K562 (cell line): ENCODE measurements around the gene RERE. TPM values are rescaled to one million over a fixed set of nuclear protein-coding genes. Genes with fewer than 3 reads are reported as not detected.

Source experiments
- ARHGAP35 ChIP-seq: fragments of 450-650 bp; IDR thresholded peaks from 2 replicates; pipeline ENCODE4 v1.6.1; 2018; ENCODE audit not compliant: partially characterized antibody
- ATF2 ChIP-seq: sonication (generic); formaldehyde crosslinking; IDR thresholded peaks from 2 replicates; pipeline ENCODE4 v1.8.1; 2022; ENCODE audit warnings: missing genetic modification reagents
- COPS2 ChIP-seq: fragments of 450-650 bp; conservative IDR thresholded peaks from 2 replicates; pipeline ENCODE4 v1.6.1; 2016; ENCODE audit warnings: mild to moderate bottlenecking, moderate library complexity
- ETV1 ChIP-seq: fragments of 450-650 bp; conservative IDR thresholded peaks from 2 replicates; pipeline ENCODE4 v1.6.1; 2016; ENCODE audit warnings: missing genetic modification characterization, control low read depth, low read depth, missing compliant biosample characterization
- ETV5 ChIP-seq: sonication (generic); formaldehyde crosslinking; IDR thresholded peaks from 2 replicates; pipeline ENCODE4 v1.4.0; 2020; ENCODE audit warnings: low read depth, mild to moderate bottlenecking, missing genetic modification reagents
- FOXA3 ChIP-seq, 2 experiments: fragments of 450-650 bp in 1 of 2; sonication (generic) in 1 of 2; formaldehyde crosslinking; IDR thresholded peaks in 1 of 2; conservative IDR thresholded peaks in 1 of 2; 2 replicates each; pipeline versions ENCODE4 v1.4.0 to v1.8.0; 2020 to 2022; ENCODE audit warnings: mild to moderate bottlenecking in 2 of 2, missing genetic modification reagents in 1 of 2
- HCFC1 ChIP-seq: IDR thresholded peaks from 2 replicates; pipeline ENCODE4 v1.6.1; 2012; ENCODE audit warnings: low read depth, low read length, improper control_type of control experiment
- HDAC1 ChIP-seq, 2 experiments: fragments of 450-650 bp; IDR thresholded peaks; 2 replicates each; pipeline ENCODE4 v1.6.1; 2016 to 2017; ENCODE audit warnings: inconsistent platforms in 1 of 2, mild to moderate bottlenecking in 1 of 2, moderate library complexity in 1 of 2
- JUN ChIP-seq, 2 experiments: sonication (generic) in 1 of 2; formaldehyde crosslinking in 1 of 2; IDR thresholded peaks; 2 replicates each; pipeline versions ENCODE4 v1.6.1 to v1.8.0; 2012 to 2022; ENCODE audit warnings: borderline replicate concordance in 2 of 2, mild to moderate bottlenecking in 2 of 2, improper control_type of control experiment in 1 of 2, low read depth in 1 of 2, low read length in 1 of 2, missing genetic modification reagents in 1 of 2
- KAT8 ChIP-seq: fragments of 450-650 bp; IDR thresholded peaks from 2 replicates; pipeline ENCODE4 v1.6.1; 2016; ENCODE audit warnings: low read depth, mild to moderate bottlenecking
- LCOR ChIP-seq: sonication (generic); formaldehyde crosslinking; IDR thresholded peaks from 2 replicates; pipeline ENCODE4 v1.8.0; 2022; ENCODE audit warnings: mild to moderate bottlenecking, missing genetic modification reagents
- MECOM ChIP-seq: fragments of 250-450 bp; sonication (Bioruptor Pico); IDR thresholded peaks from 2 replicates; pipeline ENCODE4 v1.8.0; 2022; ENCODE audit warnings: inconsistent platforms
- NEUROD1 ChIP-seq: fragments of 150-350 bp; IDR thresholded peaks from 2 replicates; pipeline ENCODE4 v1.6.1; 2014; ENCODE audit warnings: borderline replicate concordance, low read length, low read depth; ENCODE audit not compliant: partially characterized antibody
- POLR2B ChIP-seq: fragments of 450-650 bp; IDR thresholded peaks from 2 replicates; pipeline ENCODE4 v1.6.1; 2018; ENCODE audit warnings: low read depth; ENCODE audit not compliant: partially characterized antibody
- PTBP1 ChIP-seq: fragments of 200-400 bp; formaldehyde crosslinking; IDR thresholded peaks from 2 replicates; pipeline ENCODE4 v1.6.1; 2017; ENCODE audit warnings: low read depth, low read length
- SFPQ ChIP-seq: fragments of 200-400 bp; formaldehyde crosslinking; IDR thresholded peaks from 2 replicates; pipeline ENCODE4 v1.6.1; 2017; ENCODE audit warnings: mild to moderate bottlenecking, low read depth, low read length, moderate library complexity
- SREBF2 ChIP-seq: sonication (generic); formaldehyde crosslinking; IDR thresholded peaks from 2 replicates; pipeline ENCODE4 v1.4.0; 2020; ENCODE audit warnings: mild to moderate bottlenecking, missing genetic modification reagents
- TAF9B ChIP-seq: fragments of 450-650 bp; IDR thresholded peaks from 2 replicates; pipeline ENCODE4 v1.6.1; 2018; ENCODE audit warnings: mild to moderate bottlenecking; ENCODE audit not compliant: partially characterized antibody
- TCF3 ChIP-seq: sonication (generic); formaldehyde crosslinking; IDR thresholded peaks from 2 replicates; pipeline ENCODE4 v1.4.0; 2020; ENCODE audit warnings: mild to moderate bottlenecking, missing genetic modification reagents
- TOE1 ChIP-seq, 2 experiments: fragments of 450-650 bp in 1 of 2; sonication (generic) in 1 of 2; formaldehyde crosslinking in 1 of 2; IDR thresholded peaks; 2 replicates each; pipeline versions ENCODE4 v1.7.1 to v1.8.0; 2016 to 2022; ENCODE audit warnings: borderline replicate concordance in 2 of 2, mild to moderate bottlenecking in 2 of 2, antibody characterized with exemption in 1 of 2, inconsistent platforms in 1 of 2, low read depth in 1 of 2, missing genetic modification reagents in 1 of 2, moderate library complexity in 1 of 2
- ZFP1 ChIP-seq: fragments of 450-650 bp; formaldehyde crosslinking; IDR thresholded peaks from 2 replicates; pipeline ENCODE4 v1.4.0; 2020; ENCODE audit warnings: mild to moderate bottlenecking, mixed read lengths
- polyA plus RNA-seq, 8 experiments: library from polyadenylated mRNA; depleted of rRNA in 4 of 8; stranded (reverse) in 5 of 8; unstranded in 3 of 8; fragments of >200 nt; fragmentation: Nextera tagmentation in 2 of 8; fragmentation: Illumina TruSeq in 1 of 8; extraction: Ambion mirVana in 2 of 8; extraction: Trizol in 1 of 8; gene quantifications; 2 replicates each; pipeline versions ENCODE4 v1.2.1 to v1.2.3, GENCODE V29; 2011 to 2014; ENCODE audit warnings: inconsistent platforms in 1 of 8, missing spikeins in 1 of 8
- total RNA-seq, 7 experiments: library from RNA; depleted of rRNA in 6 of 7; stranded (reverse); fragments of >200 nt in 6 of 7; fragmentation: Illumina TruSeq in 2 of 7; extraction: Trizol in 2 of 7; gene quantifications; 2 replicates each; pipeline versions ENCODE4 v1.2.1 to v1.2.3, GENCODE V29; 2011 to 2021; ENCODE audit warnings: low replicate concordance in 1 of 7
- TF ChIP-seq, protein P1 (sequence below): sonication (generic); formaldehyde crosslinking; IDR thresholded peaks from 2 replicates; pipeline ENCODE4 v1.8.1; 2023; ENCODE audit warnings: mild to moderate bottlenecking, missing genetic modification reagents

RERE gene
- total and polyA plus RNA-seq, 9 of the 15 experiments (the other 6 are each of a cell fraction or from before 2014, with no cell fraction given), result 3.0 to 51.5 (median 13.4) TPM

- TF ChIP-seq TOE1 (IDR thresholded peaks at IDR 0.05; ENCODE audit: borderline replicate concordance) (peak; percentile 78), TOE1 (CRISPR knock-in tag; IDR thresholded peaks at IDR 0.05; ENCODE audit: borderline replicate concordance, low read depth) (no peak), SREBF2 (no peak), ETV5 (CRISPR knock-in tag) (peak; percentile 65; the same call in 1 of the 2 replicates), JUN (IDR thresholded peaks at IDR 0.05; ENCODE audit: borderline replicate concordance, low read depth, low read length) (no peak), JUN (CRISPR knock-in tag; IDR thresholded peaks at IDR 0.05; ENCODE audit: borderline replicate concordance) (no peak), HDAC1 (IDR thresholded peaks at IDR 0.05) (peak in 1 of 2 experiments; percentile 84; a peak in 2 of 4 replicates), ETV1 (peak; percentile 38; the same call in 1 of the 2 replicates), SFPQ (no peak), TCF3 (CRISPR knock-in tag) (peak; percentile 97), PTBP1 (0 out of 2 replicates have a peak, but pooled peaks have one; percentile 47), LCOR (CRISPR knock-in tag) (peak; percentile 65; the same call in 1 of the 2 replicates), ATF2 (CRISPR knock-in tag) (no peak), ARHGAP35 (no peak), HCFC1 (no peak), TAF9B (peak; percentile 11), ZFP1 (CRISPR knock-in tag) (no peak), POLR2B (no peak), NEUROD1 (peak; percentile 53), COPS2 (no peak), KAT8 (no peak), FOXA3 (CRISPR knock-in tag; conservative IDR thresholded peaks at IDR 0.05 in 1 of 2, IDR thresholded peaks at IDR 0.05 in 1 of 2) (no peak), MECOM (CRISPR knock-in tag) (no peak)
- TF ChIP-seq, protein P1, sequence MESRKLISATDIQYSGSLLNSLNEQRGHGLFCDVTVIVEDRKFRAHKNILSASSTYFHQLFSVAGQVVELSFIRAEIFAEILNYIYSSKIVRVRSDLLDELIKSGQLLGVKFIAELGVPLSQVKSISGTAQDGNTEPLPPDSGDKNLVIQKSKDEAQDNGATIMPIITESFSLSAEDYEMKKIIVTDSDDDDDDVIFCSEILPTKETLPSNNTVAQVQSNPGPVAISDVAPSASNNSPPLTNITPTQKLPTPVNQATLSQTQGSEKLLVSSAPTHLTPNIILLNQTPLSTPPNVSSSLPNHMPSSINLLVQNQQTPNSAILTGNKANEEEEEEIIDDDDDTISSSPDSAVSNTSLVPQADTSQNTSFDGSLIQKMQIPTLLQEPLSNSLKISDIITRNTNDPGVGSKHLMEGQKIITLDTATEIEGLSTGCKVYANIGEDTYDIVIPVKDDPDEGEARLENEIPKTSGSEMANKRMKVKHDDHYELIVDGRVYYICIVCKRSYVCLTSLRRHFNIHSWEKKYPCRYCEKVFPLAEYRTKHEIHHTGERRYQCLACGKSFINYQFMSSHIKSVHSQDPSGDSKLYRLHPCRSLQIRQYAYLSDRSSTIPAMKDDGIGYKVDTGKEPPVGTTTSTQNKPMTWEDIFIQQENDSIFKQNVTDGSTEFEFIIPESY, result no peak
Observed at GRCh38 chr1:8541961-8542521, 275.4 kb downstream of the RERE start (continued).
